ENCODE results near the gene PAOX. TPM values are rescaled to one million over a fixed set of nuclear protein-coding genes. Genes with fewer than 3 reads are reported as not detected.
"Not testable (repeated sequence)": the region's sequence is repeated elsewhere in the genome, so short reads cannot be mapped to it uniquely, and the experiment has no call there.

The PAOX gene
- total RNA-seq, 1 donor from 2014 or later: 10.1 TPM

DNA sequence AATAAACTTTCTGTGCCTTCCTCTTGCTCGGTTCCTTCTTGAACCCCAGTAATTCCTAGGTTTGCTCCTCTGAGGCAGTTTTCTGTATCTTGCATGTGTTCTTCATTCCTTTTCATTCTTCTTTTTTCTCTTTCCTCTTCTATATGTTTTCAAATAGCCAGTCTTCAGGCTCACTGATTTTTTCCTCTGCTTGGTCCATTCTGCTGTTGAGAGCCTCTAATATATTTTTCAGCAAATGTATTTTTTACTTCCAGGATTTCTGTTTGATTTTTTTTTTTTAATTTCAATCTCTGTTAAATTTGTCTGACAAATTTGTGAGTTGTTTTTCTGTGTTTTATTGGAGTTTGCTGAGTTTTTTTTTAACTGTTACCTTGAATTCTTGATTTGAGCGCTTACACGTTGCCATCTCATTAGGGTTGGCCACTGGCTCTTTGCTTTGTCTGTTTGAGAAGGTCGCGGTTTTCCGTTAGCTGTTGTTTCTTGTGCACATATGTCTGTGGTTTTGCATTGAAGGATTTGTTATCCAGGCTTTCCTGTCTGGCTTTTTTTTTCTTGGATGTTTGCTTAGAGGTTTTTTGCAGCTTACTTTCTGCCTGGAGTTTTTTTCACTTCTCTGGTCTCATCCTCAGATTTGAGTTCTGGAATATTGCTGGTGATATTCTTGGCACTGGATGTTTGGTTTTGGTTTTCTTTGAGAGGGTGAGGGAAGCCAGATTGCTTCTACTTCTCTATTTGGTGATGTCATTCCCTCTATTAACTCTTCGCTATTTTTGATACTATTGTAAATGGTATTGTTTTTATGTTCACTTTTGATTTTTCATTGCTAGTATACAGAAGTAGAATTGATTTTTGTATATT is 32.7 kb downstream of the PAOX start:
- no peak for DNase-seq

DNA sequence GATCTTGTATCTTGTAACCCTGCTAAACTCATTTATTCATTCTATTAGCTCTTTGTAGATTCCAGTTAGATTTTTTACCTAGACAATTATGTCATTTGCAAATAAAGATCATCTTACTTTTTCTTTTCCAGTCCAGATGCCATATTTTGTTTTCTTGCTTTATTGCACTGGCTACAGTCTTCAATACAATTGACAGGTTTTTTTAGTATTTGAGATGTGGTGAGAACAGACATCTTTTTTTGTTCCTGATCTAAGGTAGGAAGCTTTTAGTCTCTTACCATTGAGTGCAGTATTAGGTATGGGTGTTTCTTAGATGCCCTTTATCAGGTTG is 33.3 kb downstream of the PAOX start:
- no peak for DNase-seq

DNA sequence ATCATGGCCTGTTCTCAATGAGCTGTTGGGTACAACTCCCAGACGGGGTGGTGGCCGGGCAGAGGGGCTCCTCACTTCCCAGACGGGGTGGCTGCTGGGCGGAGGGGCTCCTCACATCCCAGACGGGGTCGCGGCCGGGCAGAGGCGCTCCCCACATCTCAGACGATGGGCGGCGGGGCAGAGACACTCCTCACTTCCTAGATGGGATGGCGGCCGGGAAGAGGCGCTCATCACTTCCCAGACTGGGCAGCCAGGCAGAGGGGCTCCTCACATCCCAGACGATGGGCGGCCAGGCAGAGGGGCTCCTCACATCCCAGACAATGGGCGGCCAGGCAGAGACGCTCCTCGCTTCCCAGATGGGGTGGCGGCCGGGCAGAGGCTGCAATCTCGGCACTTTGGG is 35.3 kb downstream of the PAOX start:
- not testable (repeated sequence) for DNase-seq

DNA sequence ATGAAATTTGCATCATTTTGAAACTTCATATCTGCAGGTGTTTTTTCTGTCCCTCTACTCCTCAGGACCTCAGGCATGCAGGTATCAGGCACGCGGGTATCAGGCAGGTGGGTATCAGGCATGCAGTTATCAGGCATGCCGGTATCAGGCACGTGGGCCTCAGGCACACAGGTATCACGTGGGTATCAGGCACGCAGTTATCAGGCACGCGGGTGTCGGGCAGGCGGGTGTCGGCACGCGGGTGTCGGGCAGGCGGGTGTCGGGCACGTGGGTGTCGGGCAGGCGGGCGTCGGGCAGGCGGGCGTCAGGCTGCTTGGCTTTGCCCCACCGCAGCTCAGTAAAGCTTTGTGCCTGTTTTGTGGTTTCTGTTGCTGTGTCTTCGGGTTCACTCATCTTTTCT is 36.7 kb downstream of the PAOX start:
- DNase-seq: no peak

DNA sequence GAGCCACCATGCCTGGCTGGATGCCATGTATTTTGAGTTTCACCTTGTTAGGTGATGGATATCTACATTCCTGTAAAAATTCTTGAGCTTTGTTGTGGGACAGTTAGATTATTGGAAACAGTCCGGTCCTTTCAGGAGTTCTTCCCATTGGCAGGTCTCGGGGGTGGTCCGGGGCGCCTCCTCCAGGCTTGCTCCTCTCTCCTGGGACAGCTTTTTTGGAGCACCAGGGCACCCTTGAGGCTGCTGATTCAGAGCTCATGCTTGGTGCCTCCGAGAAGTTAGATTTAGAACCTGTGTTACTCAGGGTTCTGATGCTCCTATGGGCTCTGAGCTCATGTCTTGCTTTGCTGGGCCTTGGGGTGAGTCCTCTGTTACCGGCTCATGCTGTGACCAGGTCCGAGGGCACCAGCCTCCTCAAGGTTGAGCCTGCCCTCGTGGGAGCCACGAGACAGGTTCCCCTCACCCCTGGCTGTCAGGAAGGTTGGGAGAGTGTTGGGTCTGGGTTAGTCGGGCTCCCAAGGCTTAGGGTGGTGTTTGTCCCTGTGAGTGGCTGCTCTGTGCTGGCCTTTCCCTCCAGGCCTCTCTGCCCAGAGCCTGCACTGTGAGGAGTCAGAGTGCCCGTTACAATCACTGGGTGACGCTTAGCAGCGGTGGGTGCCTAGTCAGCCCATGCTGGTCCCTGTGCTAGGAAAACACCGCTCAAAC is 39.4 kb downstream of the PAOX start:
- DNase-seq: no peak

DNA sequence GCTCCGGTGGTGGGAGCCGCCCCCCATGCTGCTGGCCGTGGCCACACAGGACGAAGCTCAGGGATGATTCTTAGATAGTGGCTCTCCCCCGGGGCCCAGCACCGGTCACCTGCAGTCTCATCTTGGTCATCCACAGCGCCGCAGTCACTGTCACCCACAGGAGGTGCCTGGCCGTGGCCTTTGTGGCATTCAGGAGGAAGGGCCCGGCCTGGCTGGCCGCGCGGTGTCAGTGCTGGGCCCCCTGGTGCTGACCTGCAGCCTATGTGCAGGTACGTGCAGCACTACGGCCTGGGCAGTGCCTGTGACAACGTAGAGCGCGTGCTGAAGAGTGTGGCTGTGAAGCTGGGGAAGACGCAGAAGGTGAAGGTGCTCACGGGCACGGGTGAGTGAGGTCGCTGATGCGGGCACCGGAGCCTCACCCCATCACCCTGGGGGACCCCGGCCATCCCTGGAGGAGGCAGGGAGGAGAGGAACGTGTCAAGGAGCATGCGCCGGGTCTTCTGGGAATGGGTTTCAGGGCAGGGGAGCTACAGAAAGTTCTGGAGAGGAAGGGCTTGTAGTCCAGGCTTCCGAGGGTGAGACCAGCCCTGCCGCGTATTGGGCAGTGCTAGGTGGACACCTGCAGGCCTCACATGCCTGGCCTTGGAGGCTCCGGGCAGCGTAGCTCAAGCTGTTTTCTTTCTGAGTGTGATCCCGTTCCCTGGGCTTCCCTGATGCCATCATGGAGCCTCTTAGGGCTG is 40.3 kb downstream of the PAOX start:
- no peak for DNase-seq

DNA sequence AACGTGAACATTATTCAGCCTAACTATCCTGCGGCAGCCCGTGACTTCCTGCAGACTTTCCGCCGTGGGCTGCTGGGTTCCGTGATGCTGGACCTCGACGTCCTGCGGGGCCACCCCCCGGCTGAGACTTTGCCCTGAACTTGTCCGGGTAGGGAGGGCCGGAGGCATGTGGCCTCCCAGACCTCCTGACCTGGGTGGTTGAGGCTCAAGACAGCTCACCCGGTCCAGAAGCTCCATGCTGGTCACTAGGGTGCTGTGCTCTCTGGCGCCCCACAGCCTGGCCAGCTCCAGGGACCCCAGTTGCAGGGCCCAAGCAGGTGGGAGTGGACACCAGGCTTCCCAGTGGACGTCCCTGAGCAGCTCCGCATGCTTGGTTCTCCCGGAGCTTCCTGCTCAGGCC is 41.0 kb downstream of the PAOX start:
- no peak for DNase-seq

DNA sequence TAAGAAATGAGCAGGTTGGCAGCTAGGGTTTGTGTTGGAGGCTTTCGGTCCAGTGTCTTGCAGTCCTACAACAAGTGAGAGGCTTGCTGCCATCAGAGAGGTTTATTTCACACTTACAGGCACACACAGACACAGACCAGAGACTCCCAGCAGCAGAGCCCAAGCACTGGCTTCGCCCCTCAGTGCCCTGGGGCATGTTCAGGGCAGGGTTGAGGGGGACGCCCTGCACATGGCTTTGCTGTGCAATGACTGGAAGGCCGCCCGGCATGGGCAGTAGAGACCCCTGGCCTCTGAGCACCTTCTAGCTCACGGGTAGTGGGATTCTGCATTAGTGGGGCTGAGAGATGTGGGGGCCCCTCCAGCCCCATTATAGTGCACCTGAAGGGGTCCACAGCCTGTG is 41.5 kb downstream of the PAOX start:
- no peak for DNase-seq

DNA sequence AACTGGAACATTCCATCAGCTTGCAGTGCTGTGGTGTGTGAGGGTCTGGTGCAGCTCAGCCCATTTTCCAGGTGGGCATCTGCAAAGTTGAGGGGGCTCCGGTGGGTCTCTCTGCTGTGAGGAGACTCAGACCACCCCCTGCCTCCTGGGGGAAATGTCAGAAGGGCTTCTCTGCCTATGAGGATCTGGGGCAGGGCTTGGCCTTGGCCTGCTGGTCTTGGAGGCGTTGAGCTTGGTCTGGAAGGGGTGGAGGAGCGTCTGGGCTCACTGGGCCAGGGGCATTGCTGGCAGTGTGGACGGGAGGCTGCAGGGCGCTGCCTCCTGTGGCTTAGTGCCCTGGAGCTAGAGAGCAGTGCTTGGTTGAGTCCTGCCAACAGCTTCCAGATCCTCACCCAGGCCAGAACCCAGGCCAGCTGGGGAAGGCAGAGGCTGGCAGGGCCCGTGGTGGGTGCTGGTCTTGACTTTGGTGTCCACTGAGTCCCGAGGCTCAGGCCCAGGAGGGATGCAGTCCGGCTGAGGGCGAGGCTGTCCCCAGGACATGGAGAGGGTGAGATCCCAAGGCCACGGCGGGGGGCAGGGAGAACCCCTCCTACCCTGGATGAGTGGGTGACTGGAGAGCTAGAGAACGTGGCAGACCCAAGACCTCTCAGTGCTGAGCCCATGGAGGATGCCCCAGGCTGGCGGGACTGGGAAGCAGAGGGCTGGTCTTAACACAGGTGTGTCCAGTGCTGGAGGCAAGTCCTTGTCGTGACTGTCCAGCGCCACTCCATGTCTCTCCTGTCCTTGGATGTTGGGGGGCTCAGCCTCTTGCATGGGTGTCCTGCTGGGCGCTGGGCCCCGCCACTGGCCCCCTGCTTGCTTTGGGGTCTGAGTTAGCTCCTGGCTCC is 42.5 kb downstream of the PAOX start:
- DNase-seq: no peak

DNA sequence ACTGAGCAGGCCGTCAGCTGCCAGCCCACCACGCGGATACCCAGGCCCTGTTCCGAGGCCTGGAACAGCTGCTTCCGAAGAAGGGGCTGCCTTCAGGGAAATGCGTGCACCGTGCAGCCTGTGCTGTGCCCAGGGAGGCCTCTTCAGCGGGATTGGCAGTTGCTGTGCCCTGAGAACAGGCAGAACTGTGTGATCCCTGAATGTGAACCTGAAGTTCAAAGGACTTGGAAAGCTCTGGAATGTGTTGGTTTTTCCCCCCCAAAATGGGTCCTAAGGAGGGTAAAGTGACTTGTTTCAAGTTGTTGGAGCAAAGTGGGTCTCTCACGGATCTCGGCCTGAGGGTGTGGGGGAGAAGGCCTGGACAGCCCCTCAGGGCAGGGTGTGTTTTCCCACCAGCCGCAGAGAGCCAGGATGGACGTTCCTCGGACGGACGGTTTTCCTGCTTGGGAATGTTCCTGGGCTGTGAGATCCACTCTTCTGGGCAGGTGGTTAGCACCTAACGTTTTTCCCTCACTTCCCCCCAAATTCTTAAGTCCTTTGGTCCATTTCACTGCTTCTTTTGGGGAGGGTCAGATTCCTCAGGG is 43.3 kb downstream of the PAOX start:
- no peak for DNase-seq

DNA sequence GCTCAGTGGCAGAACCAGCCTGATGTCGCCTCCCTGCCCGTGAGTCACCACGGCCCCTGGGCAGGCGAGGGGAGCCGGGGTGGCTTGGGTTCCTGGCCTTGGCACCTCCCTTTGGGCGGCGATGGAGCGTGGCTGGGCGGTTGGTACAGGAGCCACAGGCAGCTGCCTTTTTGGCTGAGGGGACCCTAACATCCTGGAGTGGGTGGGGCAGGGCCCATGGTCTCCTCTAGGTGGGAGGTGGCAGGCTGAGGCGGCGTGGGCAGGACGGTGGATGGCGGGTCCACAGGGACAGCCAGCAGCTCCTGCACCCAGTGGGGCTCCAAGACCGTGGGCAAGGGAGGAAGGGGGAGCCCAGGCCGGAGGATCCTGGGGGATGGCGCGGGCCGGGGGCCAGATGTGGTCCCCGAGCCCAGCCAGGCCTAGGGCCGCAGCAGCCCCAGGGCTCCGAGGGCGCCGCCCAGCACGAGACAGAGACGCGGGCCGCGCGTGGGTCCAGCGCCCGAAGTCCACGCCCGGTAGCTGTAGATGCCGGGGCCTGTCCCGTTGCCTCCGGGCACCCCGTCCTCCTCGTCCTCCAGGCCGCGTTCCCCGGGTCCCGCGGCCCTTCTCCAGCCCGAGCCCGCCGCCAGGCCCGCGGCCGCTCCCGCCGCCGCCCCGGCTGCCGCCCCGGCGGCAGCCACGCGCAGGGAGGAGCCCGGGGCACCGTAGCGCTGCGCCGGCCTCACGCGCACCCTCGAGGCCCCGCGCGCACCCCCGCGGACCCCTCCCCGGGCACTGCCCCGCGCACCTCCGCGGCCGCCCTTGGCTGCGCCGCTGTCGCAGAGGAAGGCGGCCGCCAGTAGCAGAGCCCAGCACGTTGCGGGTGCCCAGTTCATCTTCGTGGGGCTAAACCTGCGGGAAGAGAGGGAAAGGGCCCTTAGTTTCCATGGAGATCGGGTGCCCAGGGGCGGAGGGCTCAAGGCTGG is 44.0 kb downstream of the PAOX start:
- no peak for DNase-seq

DNA sequence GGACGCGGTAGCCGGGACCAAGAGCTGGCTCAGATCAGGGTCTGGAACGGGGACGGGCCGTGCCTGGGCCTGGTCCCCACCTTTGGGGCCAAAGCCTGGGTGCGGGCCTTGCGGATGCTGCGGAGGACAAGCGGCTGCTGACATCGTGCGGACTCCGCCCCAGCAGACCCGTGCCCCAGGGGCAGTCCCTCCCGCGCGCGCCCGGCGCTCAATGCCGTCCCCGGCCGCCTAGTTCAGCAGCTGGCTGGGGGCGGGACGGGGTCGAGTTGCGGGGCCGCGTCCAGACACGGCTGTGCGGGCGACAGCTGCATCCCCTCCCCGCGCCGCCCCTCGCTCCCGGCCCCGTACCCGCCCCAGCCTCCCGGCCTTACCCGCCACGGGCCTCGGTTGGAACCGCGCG is 45.0 kb downstream of the PAOX start:
- not testable (repeated sequence) for DNase-seq

DNA sequence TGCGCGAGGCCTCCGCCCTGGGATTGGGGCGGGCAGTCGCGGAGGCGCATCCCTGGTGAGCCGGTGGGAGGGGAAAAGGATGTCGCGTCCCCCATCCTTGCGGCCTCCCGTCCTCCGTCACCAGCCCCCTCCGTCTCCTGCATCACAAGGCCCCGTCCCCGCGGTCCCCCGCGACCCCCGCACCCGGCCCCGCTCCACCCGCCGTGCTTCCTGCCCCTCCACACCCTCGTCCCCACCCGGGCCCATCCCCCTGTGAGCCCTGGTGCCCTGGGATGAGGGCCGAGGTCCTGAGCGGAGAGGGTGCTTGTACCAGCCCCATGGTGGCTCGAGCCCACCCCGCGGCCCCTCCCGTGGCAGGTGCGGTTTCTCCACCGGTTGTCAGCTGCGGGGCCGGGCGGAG is 45.5 kb downstream of the PAOX start, which contains the start of gene SPRN:
SPRN (minus strand) TSS at position 25 of the 400 bp plus-strand sequence. CDS start 944 bp downstream, outside the sequence.
- not testable (repeated sequence) for DNase-seq

DNA sequence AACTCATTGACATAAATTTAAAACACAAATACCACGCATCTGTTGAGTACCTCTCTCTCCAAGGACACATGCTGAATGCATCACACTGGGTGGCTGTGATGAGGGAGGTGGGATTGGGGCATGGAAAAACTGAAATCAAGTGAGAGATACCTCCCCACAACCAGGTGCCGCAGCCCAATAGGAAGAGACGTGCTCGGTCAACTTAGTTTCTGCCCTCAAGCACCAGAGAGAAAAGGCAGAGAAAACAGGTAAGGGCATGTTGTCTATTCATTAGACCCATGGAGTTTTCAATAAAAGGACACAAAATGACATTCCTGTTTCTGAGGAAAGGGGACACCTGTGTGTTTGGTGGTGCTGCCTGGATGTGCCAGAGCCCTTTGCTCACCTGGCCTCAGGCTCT is 50.5 kb downstream of the PAOX start:
- not testable (repeated sequence) for DNase-seq

DNA sequence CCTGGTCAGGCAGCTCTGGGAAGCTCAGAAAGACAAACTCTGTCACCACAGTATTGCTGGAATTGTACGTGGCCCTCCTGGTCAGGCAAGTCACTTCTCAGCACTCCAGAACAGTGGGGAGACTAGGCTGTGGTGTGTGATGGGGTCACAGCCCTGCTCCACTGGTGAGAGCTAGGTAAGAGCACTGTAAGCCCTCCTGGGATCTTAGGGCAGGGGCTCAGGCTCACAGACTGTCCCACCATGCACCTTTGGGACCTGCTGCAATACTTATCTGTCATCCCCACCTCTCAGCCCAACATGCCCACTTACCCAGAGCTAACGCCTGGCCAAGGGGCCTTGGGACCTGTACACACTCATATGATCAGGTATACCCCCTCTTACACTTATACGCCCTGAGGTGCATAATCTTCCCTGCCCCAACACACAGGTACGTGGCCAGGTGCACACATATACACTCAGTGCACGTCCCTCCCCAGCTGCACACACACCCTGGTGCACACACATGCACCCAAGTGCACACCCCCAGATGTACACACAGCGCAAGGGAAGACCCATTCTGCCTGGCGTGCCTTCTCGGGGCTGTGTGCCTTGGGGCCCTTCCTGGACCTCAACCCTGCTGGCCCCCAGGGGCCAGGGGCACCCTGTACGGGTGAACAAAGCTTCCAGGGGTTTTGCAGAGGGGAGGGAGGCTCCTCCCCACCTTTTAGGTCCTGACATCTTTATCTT is 53.0 kb downstream of the PAOX start:
- DNase-seq: not testable (repeated sequence)

DNA sequence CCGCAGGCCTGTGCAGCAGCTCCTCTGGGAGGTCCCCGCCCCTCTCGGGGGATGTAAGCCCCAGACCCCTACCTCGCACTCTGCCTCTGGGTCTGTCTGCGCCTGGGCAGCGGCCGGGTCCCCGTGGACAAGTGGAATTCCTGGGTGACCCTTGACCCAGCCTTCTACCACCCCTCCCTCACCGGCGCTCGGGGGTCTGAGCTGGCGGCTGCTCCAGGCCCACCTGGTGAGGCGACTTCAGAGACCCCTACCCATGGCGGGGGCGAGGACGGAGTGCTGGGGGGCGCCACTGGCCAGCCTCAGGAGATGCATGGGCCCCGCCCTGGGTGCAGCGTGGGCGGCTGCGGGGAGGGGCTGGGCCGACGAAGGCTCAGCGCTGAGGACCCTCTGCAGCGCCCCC is 53.7 kb downstream of the PAOX start:
- DNase-seq: not testable (repeated sequence)

DNA sequence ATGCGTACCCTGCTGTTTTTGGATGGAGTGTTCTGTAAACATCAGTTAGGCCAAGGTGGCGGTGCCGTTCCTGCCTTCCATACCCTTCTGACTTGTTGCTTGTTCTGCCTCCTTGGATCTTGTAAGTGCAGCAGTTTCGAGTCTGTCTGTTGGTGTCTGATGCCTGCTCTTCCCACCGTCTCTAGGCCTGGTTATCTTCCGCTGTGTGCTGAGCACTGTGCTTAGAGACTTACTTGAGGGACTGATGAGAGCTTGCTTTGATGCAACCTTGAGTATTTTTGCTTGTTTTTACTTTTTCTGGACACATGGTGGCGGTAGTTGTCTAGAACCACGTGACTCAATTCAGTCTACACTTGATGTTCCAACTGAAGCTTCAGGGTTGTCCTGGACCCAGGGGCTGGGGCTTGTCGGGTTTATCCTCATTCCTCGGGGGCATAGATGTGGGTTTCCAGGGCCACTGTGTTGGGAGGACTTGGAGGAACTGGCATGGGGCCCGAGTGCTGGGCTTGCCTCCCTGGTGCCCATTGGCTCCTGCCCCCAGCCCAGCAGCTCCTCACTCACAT is 59.7 kb downstream of the PAOX start:
- no peak for DNase-seq

DNA sequence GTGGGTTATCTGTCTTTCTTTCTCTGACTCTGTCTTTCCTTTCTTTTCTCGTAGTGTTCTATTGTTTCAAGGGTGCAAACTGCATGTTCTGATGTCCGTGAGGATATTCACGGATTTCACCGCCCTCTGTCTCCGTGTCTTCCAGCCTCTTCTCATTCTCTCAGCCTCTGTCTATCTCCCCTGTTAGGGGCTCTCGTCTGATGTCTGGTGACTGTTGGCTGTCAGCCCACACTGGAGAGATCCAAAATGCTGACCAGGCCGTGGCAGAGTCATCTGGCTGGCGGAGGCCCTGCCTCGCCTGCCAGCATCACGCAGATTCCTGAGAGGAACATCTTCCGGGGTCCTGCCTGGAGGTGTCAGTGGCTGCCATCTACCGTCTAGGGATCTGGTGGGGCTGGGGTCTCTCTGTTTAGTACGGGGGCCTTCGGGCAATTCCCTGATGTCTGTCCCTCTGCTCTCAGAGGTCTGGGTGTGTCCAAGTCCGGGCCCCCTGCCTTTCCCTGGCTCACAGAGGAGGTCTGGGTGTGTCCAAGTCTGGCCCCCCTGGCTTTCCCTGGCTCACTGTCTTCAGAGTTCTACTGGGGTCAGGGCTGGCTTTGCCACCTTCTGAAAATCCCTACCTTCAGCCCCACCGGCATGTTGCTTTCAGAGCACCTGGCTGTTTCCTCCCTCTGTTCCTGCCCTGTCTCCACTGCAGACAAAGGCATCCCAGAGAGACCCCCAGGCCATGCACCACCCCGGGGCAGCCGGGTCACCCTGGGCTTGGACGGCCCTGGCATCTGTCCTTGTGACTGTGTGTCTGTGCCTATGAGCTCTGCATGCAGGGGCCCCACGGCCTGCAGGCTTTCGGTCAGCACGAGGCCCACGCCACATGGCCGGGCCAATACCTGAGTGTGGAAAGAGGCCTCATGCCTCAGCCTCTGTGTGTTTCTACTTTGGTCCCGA is 60.7 kb downstream of the PAOX start:
- no peak for DNase-seq
